ENCODE results near the gene P3H2.

Gene P3H2

GRCh38 chr3:190017521-190018288 lies 103.0 kb downstream of the P3H2 start:
- H3K9me3 Mint-ChIP-seq, result no peaks in the 10 kb centered on the region
- H3K4me3 Mint-ChIP-seq, result no peak overlapping the region
- no peaks in the 10 kb centered on the region for H3K36me3 Mint-ChIP-seq (ENCODE audit: low read depth)
- H3K27ac Mint-ChIP-seq, result no peak overlapping the region
- intact Hi-C loops (cut with micrococcal nuclease), result loop anchor here (1.0 kb wide), 1 partner anchor 185 kb away; no protein-coding TSS in a partner anchor
- no peaks in the 10 kb centered on the region for H3K4me1 Mint-ChIP-seq (ENCODE audit: low read depth)
- no peaks in the 10 kb centered on the region for H3K27me3 Mint-ChIP-seq

GRCh38 chr3:190016966-190017365 lies 103.7 kb downstream of the P3H2 start:
- H3K27me3 Mint-ChIP-seq, result peaks cover 2% of the 10 kb centered on the region
- no peaks in the 10 kb centered on the region for H3K4me1 Mint-ChIP-seq (ENCODE audit: low read depth)
- H3K27ac Mint-ChIP-seq, result no peak overlapping the region
- intact Hi-C loops (cut with micrococcal nuclease), result loop anchor here (1.0 kb wide), 1 partner anchor 185 kb away; no protein-coding TSS in a partner anchor
- no peaks in the 10 kb centered on the region for H3K36me3 Mint-ChIP-seq (ENCODE audit: low read depth)
- H3K9me3 Mint-ChIP-seq, result no peaks in the 10 kb centered on the region
- no peak overlapping the region for H3K4me3 Mint-ChIP-seq

- Mint-ChIP-seq H3K27me3 (peaks cover 2% of the 10 kb centered on the region), H3K4me3 (no peak overlapping the region), H3K27ac (no peak overlapping the region), H3K36me3 (ENCODE audit: low read depth) (no peaks in the 10 kb centered on the region), H3K9me3 (no peaks in the 10 kb centered on the region), H3K4me1 (ENCODE audit: low read depth) (no peaks in the 10 kb centered on the region)
- intact Hi-C loops (cut with micrococcal nuclease), result no loop called here
These were observed 105.8 kb downstream of the P3H2 start for GRCh38 chr3:190014940-190015339.

- peaks cover 2% of the 10 kb centered on the region for H3K27me3 Mint-ChIP-seq
- intact Hi-C loops (cut with micrococcal nuclease), result no loop called here
- H3K4me1 Mint-ChIP-seq (ENCODE audit: low read depth), result no peaks in the 10 kb centered on the region
- no peak overlapping the region for H3K27ac Mint-ChIP-seq
- H3K9me3 Mint-ChIP-seq, result no peaks in the 10 kb centered on the region
- no peaks in the 10 kb centered on the region for H3K36me3 Mint-ChIP-seq (ENCODE audit: low read depth)
- no peak overlapping the region for H3K4me3 Mint-ChIP-seq
These were observed 106.5 kb downstream of the P3H2 start for GRCh38 chr3:190013943-190014924.

- no peaks in the 10 kb centered on the region for H3K36me3 Mint-ChIP-seq (ENCODE audit: low read depth)
- H3K9me3 Mint-ChIP-seq, result no peaks in the 10 kb centered on the region
- no peak overlapping the region for H3K27ac Mint-ChIP-seq
- H3K27me3 Mint-ChIP-seq, result peaks cover 2% of the 10 kb centered on the region
- no peaks in the 10 kb centered on the region for H3K4me1 Mint-ChIP-seq (ENCODE audit: low read depth)
- no peak overlapping the region for H3K4me3 Mint-ChIP-seq
- intact Hi-C loops (cut with micrococcal nuclease), result no loop called here
These were observed 107.9 kb downstream of the P3H2 start for GRCh38 chr3:190012784-190013183.

- H3K4me1 Mint-ChIP-seq (ENCODE audit: low read depth), result no peaks in the 10 kb centered on the region
- no peaks in the 10 kb centered on the region for H3K36me3 Mint-ChIP-seq (ENCODE audit: low read depth)
- H3K9me3 Mint-ChIP-seq, result no peaks in the 10 kb centered on the region
- peaks cover 2% of the 10 kb centered on the region for H3K27me3 Mint-ChIP-seq
- intact Hi-C loops (cut with micrococcal nuclease), result no loop called here
- H3K4me3 Mint-ChIP-seq, result no peak overlapping the region
- no peak overlapping the region for H3K27ac Mint-ChIP-seq
These were observed 108.3 kb downstream of the P3H2 start for GRCh38 chr3:190012314-190012782.

GRCh38 chr3:190010486-190010885 lies 110.2 kb downstream of the P3H2 start:
- Mint-ChIP-seq H3K4me1 (ENCODE audit: low read depth) (no peaks in the 10 kb centered on the region), H3K36me3 (ENCODE audit: low read depth) (no peaks in the 10 kb centered on the region), H3K9me3 (no peaks in the 10 kb centered on the region), H3K27me3 (peaks cover 2% of the 10 kb centered on the region), H3K27ac (no peak overlapping the region), H3K4me3 (no peak overlapping the region)
- intact Hi-C loops (cut with micrococcal nuclease), result no loop called here

GRCh38 chr3:190009614-190010013 lies 111.1 kb downstream of the P3H2 start:
- Mint-ChIP-seq H3K27me3 (peaks cover 2% of the 10 kb centered on the region), H3K4me3 (no peak overlapping the region), H3K9me3 (no peaks in the 10 kb centered on the region), H3K36me3 (ENCODE audit: low read depth) (no peaks in the 10 kb centered on the region), H3K27ac (no peak overlapping the region), H3K4me1 (ENCODE audit: low read depth) (no peaks in the 10 kb centered on the region)
- intact Hi-C loops (cut with micrococcal nuclease), result no loop called here

GRCh38 chr3:190008432-190008831 lies 112.3 kb downstream of the P3H2 start:
- no peaks in the 10 kb centered on the region for H3K36me3 Mint-ChIP-seq (ENCODE audit: low read depth)
- no peak overlapping the region for H3K4me3 Mint-ChIP-seq
- H3K9me3 Mint-ChIP-seq, result no peaks in the 10 kb centered on the region
- H3K27ac Mint-ChIP-seq, result no peak overlapping the region
- H3K27me3 Mint-ChIP-seq, result peaks cover 2% of the 10 kb centered on the region
- H3K4me1 Mint-ChIP-seq (ENCODE audit: low read depth), result no peaks in the 10 kb centered on the region
- intact Hi-C loops (cut with micrococcal nuclease), result no loop called here

- Mint-ChIP-seq H3K27ac (no peak overlapping the region), H3K9me3 (no peaks in the 10 kb centered on the region), H3K4me1 (ENCODE audit: low read depth) (no peaks in the 10 kb centered on the region), H3K4me3 (no peak overlapping the region), H3K27me3 (no peaks in the 10 kb centered on the region), H3K36me3 (ENCODE audit: low read depth) (no peaks in the 10 kb centered on the region)
- intact Hi-C loops (cut with micrococcal nuclease), result no loop called here
These were observed 115.2 kb downstream of the P3H2 start for GRCh38 chr3:190005343-190006113.

GRCh38 chr3:190004656-190005055 lies 116.0 kb downstream of the P3H2 start:
- H3K9me3 Mint-ChIP-seq, result no peaks in the 10 kb centered on the region
- H3K27me3 Mint-ChIP-seq, result no peaks in the 10 kb centered on the region
- H3K4me3 Mint-ChIP-seq, result no peak overlapping the region
- no peak overlapping the region for H3K27ac Mint-ChIP-seq
- H3K36me3 Mint-ChIP-seq (ENCODE audit: low read depth), result no peaks in the 10 kb centered on the region
- intact Hi-C loops (cut with micrococcal nuclease), result no loop called here
- H3K4me1 Mint-ChIP-seq (ENCODE audit: low read depth), result no peaks in the 10 kb centered on the region

- Mint-ChIP-seq H3K27ac (no peak overlapping the region), H3K4me3 (no peak overlapping the region), H3K36me3 (ENCODE audit: low read depth) (no peaks in the 10 kb centered on the region), H3K27me3 (no peaks in the 10 kb centered on the region), H3K4me1 (ENCODE audit: low read depth) (no peaks in the 10 kb centered on the region), H3K9me3 (no peaks in the 10 kb centered on the region)
- intact Hi-C loops (cut with micrococcal nuclease), result no loop called here
These were observed 117.0 kb downstream of the P3H2 start for GRCh38 chr3:190003681-190004123.

- no peak overlapping the region for H3K27ac Mint-ChIP-seq
- intact Hi-C loops (cut with micrococcal nuclease), result no loop called here
These were observed 117.6 kb downstream of the P3H2 start for GRCh38 chr3:190003068-190003467.

More at GRCh38 chr3:190003068-190003467, 117.6 kb downstream of the P3H2 start:
- no peaks in the 10 kb centered on the region for H3K27me3 Mint-ChIP-seq
- H3K9me3 Mint-ChIP-seq, result no peaks in the 10 kb centered on the region
- H3K4me3 Mint-ChIP-seq, result no peak overlapping the region
- no peaks in the 10 kb centered on the region for H3K4me1 Mint-ChIP-seq (ENCODE audit: low read depth)
- H3K36me3 Mint-ChIP-seq (ENCODE audit: low read depth), result no peaks in the 10 kb centered on the region
